GM18868 (cell line): ENCODE measurements around the gene FBXL13.
"Not testable (repeated sequence)": the region's sequence is repeated elsewhere in the genome, so short reads cannot be mapped to it uniquely, and the experiment has no call there.

Source experiments
- ATAC-seq: cut with Tn5 transposase; IDR thresholded peaks from one replicate; pipeline ENCODE4 v1.9.1; 2021; ENCODE audit warnings: mild to moderate bottlenecking, moderate library complexity; ENCODE audit not compliant: unreplicated experiment

Gene FBXL13

GRCh38 chr7:103080923-103081322, 6.3 kb upstream of the FBXL13 start:
- no peak for ATAC-seq

GRCh38 chr7:103079836-103080235, 5.2 kb upstream of the FBXL13 start:
- no peak for ATAC-seq

- ATAC-seq = not testable (repeated sequence)
Observed at GRCh38 chr7:103078226-103078625, 3.6 kb upstream of the FBXL13 start.

GRCh38 chr7:103077318-103077717, 2.7 kb upstream of the FBXL13 start:
- ATAC-seq = no peak

- no peak for ATAC-seq
Observed at GRCh38 chr7:103076764-103077163, 2.2 kb upstream of the FBXL13 start.

GRCh38 chr7:103075337-103075918, 832 bp upstream of the FBXL13 start:
- ATAC-seq = peak; percentile 58

GRCh38 chr7:103073989-103074518, 542 bp downstream of the FBXL13 start:
- ATAC-seq = no peak

- no peak for ATAC-seq
Observed at GRCh38 chr7:103071000-103071399, 3.6 kb downstream of the FBXL13 start.

- no peak for ATAC-seq
Observed at GRCh38 chr7:103068414-103069403, 5.9 kb downstream of the FBXL13 start.

- ATAC-seq = peak; percentile 77
Observed at GRCh38 chr7:103065667-103066066, 8.9 kb downstream of the FBXL13 start.

- no peak for ATAC-seq
Observed at GRCh38 chr7:103063895-103064294, 10.7 kb downstream of the FBXL13 start.

- ATAC-seq = no peak
Observed at GRCh38 chr7:103059471-103059870, 15.1 kb downstream of the FBXL13 start.

- no peak for ATAC-seq
Observed at GRCh38 chr7:103058122-103058521, 16.5 kb downstream of the FBXL13 start.

- not testable (repeated sequence) for ATAC-seq
Observed at GRCh38 chr7:103056006-103056405, 18.6 kb downstream of the FBXL13 start.

GRCh38 chr7:103051519-103051918, 23.1 kb downstream of the FBXL13 start:
- no peak for ATAC-seq

- ATAC-seq = no peak
Observed at GRCh38 chr7:103048833-103049232, 25.8 kb downstream of the FBXL13 start.

- not testable (repeated sequence) for ATAC-seq
Observed at GRCh38 chr7:103041815-103042214, 32.8 kb downstream of the FBXL13 start.

- ATAC-seq = not testable (repeated sequence)
Observed at GRCh38 chr7:103037823-103038739, 36.5 kb downstream of the FBXL13 start.

- no peak for ATAC-seq
Observed at GRCh38 chr7:103037476-103037822, 37.1 kb downstream of the FBXL13 start.

- not testable (repeated sequence) for ATAC-seq
Observed at GRCh38 chr7:103034318-103034717, 40.3 kb downstream of the FBXL13 start.

GRCh38 chr7:103031781-103032180, 42.8 kb downstream of the FBXL13 start:
- no peak for ATAC-seq
